Natural killer cell (primary cell): Measurements from ENCODE around the gene MYO5B. TPM values are rescaled to one million over a fixed set of nuclear protein-coding genes. Genes with fewer than 3 reads are reported as not detected.
"Not testable (repeated sequence)": the region's sequence is repeated elsewhere in the genome, so short reads cannot be mapped to it uniquely, and the experiment has no call there.

ENCODE experiments used
- ATAC-seq, 3 donors: fragments of 150-1000 bp in 2 of 3; fragments of 200-7000 bp in 1 of 3; cut with Tn5 transposase; 1 replicate in 1 of 3; 2 replicates in 2 of 3; pipeline ENCODE4 v1.10.0; 2021; ENCODE audit warnings: mild to moderate bottlenecking in 2 of 3, moderate library complexity in 2 of 3
- DNase-seq, 2 donors: peaks; one replicate each; pipeline versions ENCODE4 v3.0.0 to v3.0.0-alpha.2; 2013 to 2021; ENCODE audit warnings: mixed read lengths in 1 of 2
- H3K27ac ChIP-seq: one replicate; pipeline ENCODE4 v1.5.1; 2013; ENCODE audit warnings: mild to moderate bottlenecking, low read length
- H3K27me3 ChIP-seq: one replicate; pipeline ENCODE4 v1.6.1; 2013; ENCODE audit warnings: low read length; ENCODE audit not compliant: control insufficient read depth, insufficient read depth
- H3K36me3 ChIP-seq: one replicate; pipeline ENCODE4 v1.6.1; 2013; ENCODE audit warnings: low read length; ENCODE audit not compliant: control insufficient read depth, insufficient read depth
- H3K4me1 ChIP-seq: one replicate; pipeline ENCODE4 v1.6.1; 2013; ENCODE audit warnings: low read length; ENCODE audit not compliant: control insufficient read depth, insufficient read depth
- H3K4me3 ChIP-seq: one replicate; pipeline ENCODE4 v1.5.1; 2013; ENCODE audit warnings: low read length
- H3K9me3 ChIP-seq: one replicate; pipeline ENCODE4 v1.6.1; 2013; ENCODE audit warnings: low read length; ENCODE audit not compliant: control insufficient read depth, insufficient read depth
- H3K27ac Mint-ChIP-seq, 2 donors: one replicate each; pipeline ENCODE4 v1.8.0; 2022; ENCODE audit warnings: mild to moderate bottlenecking in 2 of 2, mixed read lengths in 2 of 2, moderate library complexity in 1 of 2
- H3K27me3 Mint-ChIP-seq, 2 donors: one replicate each; pipeline ENCODE4 v1.8.0; 2022; ENCODE audit warnings: low read depth in 2 of 2, mixed read lengths in 2 of 2
- H3K36me3 Mint-ChIP-seq: one replicate; pipeline ENCODE4 v1.8.0; 2022; ENCODE audit warnings: mixed read lengths
- H3K4me1 Mint-ChIP-seq, 2 donors: one replicate each; pipeline ENCODE4 v1.8.0; 2022; ENCODE audit warnings: mixed read lengths in 2 of 2
- H3K4me3 Mint-ChIP-seq: one replicate; pipeline ENCODE4 v1.8.0; 2022; ENCODE audit warnings: mild to moderate bottlenecking, moderate library complexity, mixed read lengths
- H3K9me3 Mint-ChIP-seq, 2 donors: one replicate each; pipeline ENCODE4 v1.8.0; 2022; ENCODE audit warnings: mixed read lengths in 2 of 2
- CTCF ChIP-seq: fragments of 200-600 bp; IDR thresholded peaks from one replicate; pipeline ENCODE4 v1.8.0; 2022; ENCODE audit warnings: antibody characterized with exemption
- WGBS: methylation state at CpG from one replicate; pipeline ENCODE4 v1.1.7; 2013; ENCODE audit warnings: missing lambda C conversion rate; ENCODE audit not compliant: insufficient coverage; 5-methylcytosine and 5-hydroxymethylcytosine counted together
- intact Hi-C: fragments of 100-400 bp; cut with micrococcal nuclease; formaldehyde crosslinking; loops from one replicate; pipeline ENCODE4 v1.14.2; 2022
- total RNA-seq, 4 donors: library from RNA; stranded (reverse); fragments of 120-200 nt in 1 of 4; gene quantifications; one replicate each; pipeline versions ENCODE4 v1.2.3 to v1.2.4, GENCODE V29; 2013 to 2022

Gene MYO5B
- total RNA-seq, 3 donors from 2014 or later (not counting 1 experiment from before 2014, with no cell fraction given), result 0.33 TPM; not detected in 2

GRCh38 chr18:49892148-49892924, 302.6 kb downstream of the MYO5B start:
- Histone ChIP-seq H3K9me3 (no peaks in the 10 kb centered on the region), H3K27ac (no peak overlapping the region), H3K36me3 (no peaks in the 10 kb centered on the region), H3K4me1 (no peaks in the 10 kb centered on the region), H3K27me3 (no peaks in the 10 kb centered on the region), H3K4me3 (no peak overlapping the region)
- Mint-ChIP-seq H3K4me1 (no peaks in the 10 kb centered on the region), H3K4me3 (no peak overlapping the region), H3K36me3 (no peaks in the 10 kb centered on the region), H3K27me3 (peaks cover 16 to 34% of the 10 kb centered on the region in 2 donors), H3K9me3 (no peaks in the 10 kb centered on the region), H3K27ac (no peak overlapping the region)
- WGBS, result 86% methylated on average over 13 of the region's 15 CpGs
- intact Hi-C loops, result no loop called here
- no peak for TF ChIP-seq CTCF
- ATAC-seq (no peak), DNase-seq (no peak)

GRCh38 chr18:49890041-49890440, 304.9 kb downstream of the MYO5B start:
- intact Hi-C loops, result no loop called here
- no peaks in the 10 kb centered on the region for H3K36me3 ChIP-seq
- H3K27ac ChIP-seq, result no peak overlapping the region
- no peaks in the 10 kb centered on the region for H3K27me3 ChIP-seq
- Mint-ChIP-seq H3K27me3 (peaks cover 15 to 24% of the 10 kb centered on the region in 2 donors), H3K4me1 (no peaks in the 10 kb centered on the region), H3K36me3 (no peaks in the 10 kb centered on the region), H3K4me3 (no peak overlapping the region), H3K27ac (no peak overlapping the region), H3K9me3 (no peaks in the 10 kb centered on the region)
- DNase-seq, result no peak
- H3K9me3 ChIP-seq, result no peaks in the 10 kb centered on the region
- no peak overlapping the region for H3K4me3 ChIP-seq
- no peak for ATAC-seq
- no peaks in the 10 kb centered on the region for H3K4me1 ChIP-seq
- no peak for TF ChIP-seq CTCF

- H3K27me3 ChIP-seq, H3K27ac Mint-ChIP-seq, ATAC-seq, H3K36me3 ChIP-seq, H3K36me3 Mint-ChIP-seq, H3K4me1 Mint-ChIP-seq, H3K4me3 Mint-ChIP-seq, intact Hi-C loops, H3K27ac ChIP-seq, H3K4me3 ChIP-seq, H3K4me1 ChIP-seq, H3K9me3 ChIP-seq, DNase-seq, H3K9me3 Mint-ChIP-seq: not testable (repeated sequence)
- peaks cover 12 to 19% of the 10 kb centered on the region in 2 donors for H3K27me3 Mint-ChIP-seq
- 89% methylated on average over 2 of the region's 2 CpGs for WGBS
Measured at GRCh38 chr18:49889552-49889951, 305.4 kb downstream of the MYO5B start.

GRCh38 chr18:49886891-49887764, 307.8 kb downstream of the MYO5B start:
- intact Hi-C loops, result no loop called here

More at GRCh38 chr18:49886891-49887764, 307.8 kb downstream of the MYO5B start:
- H3K27me3 Mint-ChIP-seq, result peaks cover 16 to 19% of the 10 kb centered on the region in 2 donors
- H3K27ac ChIP-seq, result no peak overlapping the region
- H3K4me3 ChIP-seq, result no peak overlapping the region
- no peaks in the 10 kb centered on the region for H3K4me1 ChIP-seq
- no peaks in the 10 kb centered on the region for H3K36me3 ChIP-seq
- H3K4me1 Mint-ChIP-seq, result no peaks in the 10 kb centered on the region
- no peak overlapping the region for H3K27ac Mint-ChIP-seq
- no peak for TF ChIP-seq CTCF
- no peak overlapping the region for H3K4me3 Mint-ChIP-seq
- no peaks in the 10 kb centered on the region for H3K9me3 Mint-ChIP-seq
- no peaks in the 10 kb centered on the region for H3K9me3 ChIP-seq
- H3K36me3 Mint-ChIP-seq, result no peaks in the 10 kb centered on the region
- ATAC-seq (no peak), DNase-seq (no peak)
- 81% methylated on average over 10 of the region's 10 CpGs for WGBS
- H3K27me3 ChIP-seq, result no peaks in the 10 kb centered on the region
